OCI-LY3 (cell line): ENCODE data around the gene ALCAM.

Experiments used
- H2AFZ ChIP-seq: fragments of 200-600, 300-600 bp; shearing (Covaris generic); 2 replicates; pipeline ENCODE4 v1.6.0; 2014; ENCODE audit warnings: antibody characterized with exemption, low read depth, low read length
- H3K27ac ChIP-seq: fragments of 200-600, 300-600 bp; sonication (generic); 2 replicates; pipeline ENCODE4 v1.5.1; 2014; ENCODE audit warnings: mild to moderate bottlenecking, low read length, moderate library complexity, mixed read lengths
- H3K27me3 ChIP-seq: fragments of 200-600, 300-600 bp; sonication (generic); 2 replicates; pipeline ENCODE4 v1.6.1; 2014; ENCODE audit warnings: low read depth, low read length, mixed read lengths
- H3K36me3 ChIP-seq: fragments of 200-600, 300-600 bp; sonication (generic); replicated peaks from 2 replicates; pipeline ENCODE3; 2014; ENCODE audit warnings: low read depth, low read length, mixed read lengths
- H3K4me1 ChIP-seq: fragments of 300-600, 200-600 bp; sonication (generic); 2 replicates; pipeline ENCODE4 v1.6.1; 2014; ENCODE audit warnings: low read length, mixed read lengths
- H3K4me2 ChIP-seq: fragments of 200-600, 300-600 bp; sonication (generic); 2 replicates; pipeline ENCODE4 v1.6.1; 2014; ENCODE audit warnings: low read length, mixed read lengths
- H3K4me3 ChIP-seq: fragments of 300-600, 200-600 bp; sonication (generic); 2 replicates; pipeline ENCODE4 v1.5.1; 2014; ENCODE audit warnings: antibody characterized with exemption, mild to moderate bottlenecking, low read length, moderate library complexity
- H3K79me2 ChIP-seq: fragments of 300-600, 200-600 bp; shearing (Covaris generic); 2 replicates; pipeline ENCODE4 v1.6.1; 2014; ENCODE audit warnings: mild to moderate bottlenecking, low read length, mixed read lengths
- H3K9ac ChIP-seq: fragments of 300-600, 200-600 bp; shearing (Covaris generic); 2 replicates; pipeline ENCODE4 v1.6.0; 2014; ENCODE audit warnings: mild to moderate bottlenecking, low read length, moderate library complexity
- H3K9me3 ChIP-seq: fragments of 200-600, 300-600 bp; shearing (Covaris generic); 2 replicates; pipeline ENCODE4 v1.6.1; 2014; ENCODE audit warnings: low read length, mixed read lengths; ENCODE audit not compliant: insufficient read depth
- H4K20me1 ChIP-seq: fragments of 200-600, 300-600 bp; sonication (generic); 2 replicates; pipeline ENCODE4 v1.6.1; 2016; ENCODE audit warnings: low read length, mixed read lengths; ENCODE audit not compliant: insufficient read depth
- EZH2phosphoT487 ChIP-seq: fragments of 200-600 bp; shearing (Covaris generic); IDR thresholded peaks from 2 replicates; pipeline ENCODE4 v1.6.1; 2018; ENCODE audit warnings: antibody characterized with exemption, mixed run types, low read depth
- TF ChIP-seq, protein P1 (sequence below): fragments of 200-600, 300-600 bp; sonication (generic); IDR thresholded peaks from 2 replicates; pipeline ENCODE4 v1.5.1; 2014; ENCODE audit warnings: antibody characterized with exemption, low read length, low read depth

Gene ALCAM

DNA sequence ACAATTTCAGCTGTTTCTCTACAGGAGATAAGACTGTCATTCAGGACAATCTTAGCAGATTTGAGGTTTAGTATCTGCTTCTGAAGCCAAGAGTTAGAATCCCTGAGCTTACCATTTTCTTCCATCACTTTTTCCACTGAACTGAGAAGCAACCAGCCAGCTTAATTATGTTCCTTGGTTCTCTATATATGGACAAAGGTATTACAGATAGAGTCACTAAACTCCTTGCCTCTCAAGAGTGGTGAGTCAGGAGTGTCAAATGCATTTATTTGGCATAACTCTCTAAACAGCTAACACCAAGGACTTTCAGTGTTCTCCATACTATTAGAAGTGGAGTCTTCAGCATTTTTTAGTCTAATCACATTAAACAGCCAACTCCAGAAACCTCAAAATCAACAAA, 239.3 kb downstream of the ALCAM start:
- no peaks in the 10 kb centered on the region for H3K9me3 ChIP-seq
- H3K4me1 ChIP-seq = no peaks in the 10 kb centered on the region
- H3K27ac ChIP-seq = no peak overlapping the region
- H3K79me2 ChIP-seq = no peaks in the 10 kb centered on the region
- TF ChIP-seq, protein P1, sequence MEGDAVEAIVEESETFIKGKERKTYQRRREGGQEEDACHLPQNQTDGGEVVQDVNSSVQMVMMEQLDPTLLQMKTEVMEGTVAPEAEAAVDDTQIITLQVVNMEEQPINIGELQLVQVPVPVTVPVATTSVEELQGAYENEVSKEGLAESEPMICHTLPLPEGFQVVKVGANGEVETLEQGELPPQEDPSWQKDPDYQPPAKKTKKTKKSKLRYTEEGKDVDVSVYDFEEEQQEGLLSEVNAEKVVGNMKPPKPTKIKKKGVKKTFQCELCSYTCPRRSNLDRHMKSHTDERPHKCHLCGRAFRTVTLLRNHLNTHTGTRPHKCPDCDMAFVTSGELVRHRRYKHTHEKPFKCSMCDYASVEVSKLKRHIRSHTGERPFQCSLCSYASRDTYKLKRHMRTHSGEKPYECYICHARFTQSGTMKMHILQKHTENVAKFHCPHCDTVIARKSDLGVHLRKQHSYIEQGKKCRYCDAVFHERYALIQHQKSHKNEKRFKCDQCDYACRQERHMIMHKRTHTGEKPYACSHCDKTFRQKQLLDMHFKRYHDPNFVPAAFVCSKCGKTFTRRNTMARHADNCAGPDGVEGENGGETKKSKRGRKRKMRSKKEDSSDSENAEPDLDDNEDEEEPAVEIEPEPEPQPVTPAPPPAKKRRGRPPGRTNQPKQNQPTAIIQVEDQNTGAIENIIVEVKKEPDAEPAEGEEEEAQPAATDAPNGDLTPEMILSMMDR = no peak
- no peak for TF ChIP-seq EZH2phosphoT487
- no peak overlapping the region for H3K9ac ChIP-seq
- H3K4me3 ChIP-seq = no peak overlapping the region
- no peak overlapping the region for H3K4me2 ChIP-seq
- H3K27me3 ChIP-seq = no peaks in the 10 kb centered on the region
- no peak overlapping the region for H2AFZ ChIP-seq
- H4K20me1 ChIP-seq = no peaks in the 10 kb centered on the region
- no peaks in the 10 kb centered on the region for H3K36me3 ChIP-seq

DNA sequence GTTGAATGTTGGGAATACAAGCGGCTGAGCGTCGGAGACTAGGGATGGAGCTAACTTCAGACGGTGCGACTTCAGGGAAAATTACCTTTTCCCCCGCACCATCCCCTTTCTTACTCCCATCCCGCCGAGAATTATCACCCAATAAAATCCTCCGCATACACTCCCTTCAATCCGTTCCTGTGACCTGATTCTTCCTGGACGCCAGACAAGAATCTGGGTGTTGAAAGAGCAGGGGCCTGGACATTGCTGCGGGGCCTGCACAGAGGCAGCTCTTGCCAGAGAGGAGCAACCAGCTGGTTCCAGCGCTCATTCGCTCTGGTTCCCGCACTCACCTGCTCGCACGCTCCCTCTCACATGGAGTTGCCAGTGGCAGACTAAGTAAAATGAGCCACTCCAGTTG, 241.9 kb downstream of the ALCAM start:
- Histone ChIP-seq H3K27ac (no peak overlapping the region), H3K9me3 (no peaks in the 10 kb centered on the region), H3K9ac (no peak overlapping the region), H3K4me1 (no peaks in the 10 kb centered on the region), H3K4me2 (no peak overlapping the region), H3K4me3 (no peak overlapping the region), H4K20me1 (no peaks in the 10 kb centered on the region), H3K79me2 (no peaks in the 10 kb centered on the region), H2AFZ (no peak overlapping the region), H3K36me3 (no peaks in the 10 kb centered on the region), H3K27me3 (no peaks in the 10 kb centered on the region)
- TF ChIP-seq EZH2phosphoT487 = no peak

DNA sequence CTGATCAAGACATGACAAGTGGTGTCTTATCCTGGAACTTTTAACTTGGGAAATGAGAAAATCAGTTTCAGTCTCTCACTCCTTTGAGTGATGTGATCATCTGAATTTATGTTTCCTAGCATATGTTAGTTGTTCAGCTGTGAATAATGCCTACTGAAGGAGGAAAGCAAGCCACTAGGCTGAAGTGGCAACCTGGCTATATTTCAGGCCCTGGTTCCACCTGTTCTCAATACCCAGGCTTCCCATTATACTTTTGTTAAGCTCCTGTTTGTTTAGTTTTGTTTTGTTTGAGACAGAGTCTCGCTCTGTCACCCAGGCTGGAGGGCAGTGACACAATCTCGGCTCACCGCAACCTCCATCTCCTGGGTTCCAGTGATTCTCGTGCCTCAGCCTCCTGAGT, 243.8 kb downstream of the ALCAM start:
- H3K4me3 ChIP-seq = no peak overlapping the region
- H3K27ac ChIP-seq = no peak overlapping the region
- peaks cover under 1% of the 10 kb centered on the region; the same call in 1 of the 2 replicates for H3K4me1 ChIP-seq
- H3K9ac ChIP-seq = no peak overlapping the region
- no peaks in the 10 kb centered on the region for H3K27me3 ChIP-seq
- no peak overlapping the region for H2AFZ ChIP-seq
- no peaks in the 10 kb centered on the region for H4K20me1 ChIP-seq
- H3K4me2 ChIP-seq = no peak overlapping the region
- H3K36me3 ChIP-seq = no peaks in the 10 kb centered on the region
- H3K9me3 ChIP-seq = no peaks in the 10 kb centered on the region
- H3K79me2 ChIP-seq = no peaks in the 10 kb centered on the region
- TF ChIP-seq EZH2phosphoT487 = no peak
- TF ChIP-seq, protein P1 = no peak

DNA sequence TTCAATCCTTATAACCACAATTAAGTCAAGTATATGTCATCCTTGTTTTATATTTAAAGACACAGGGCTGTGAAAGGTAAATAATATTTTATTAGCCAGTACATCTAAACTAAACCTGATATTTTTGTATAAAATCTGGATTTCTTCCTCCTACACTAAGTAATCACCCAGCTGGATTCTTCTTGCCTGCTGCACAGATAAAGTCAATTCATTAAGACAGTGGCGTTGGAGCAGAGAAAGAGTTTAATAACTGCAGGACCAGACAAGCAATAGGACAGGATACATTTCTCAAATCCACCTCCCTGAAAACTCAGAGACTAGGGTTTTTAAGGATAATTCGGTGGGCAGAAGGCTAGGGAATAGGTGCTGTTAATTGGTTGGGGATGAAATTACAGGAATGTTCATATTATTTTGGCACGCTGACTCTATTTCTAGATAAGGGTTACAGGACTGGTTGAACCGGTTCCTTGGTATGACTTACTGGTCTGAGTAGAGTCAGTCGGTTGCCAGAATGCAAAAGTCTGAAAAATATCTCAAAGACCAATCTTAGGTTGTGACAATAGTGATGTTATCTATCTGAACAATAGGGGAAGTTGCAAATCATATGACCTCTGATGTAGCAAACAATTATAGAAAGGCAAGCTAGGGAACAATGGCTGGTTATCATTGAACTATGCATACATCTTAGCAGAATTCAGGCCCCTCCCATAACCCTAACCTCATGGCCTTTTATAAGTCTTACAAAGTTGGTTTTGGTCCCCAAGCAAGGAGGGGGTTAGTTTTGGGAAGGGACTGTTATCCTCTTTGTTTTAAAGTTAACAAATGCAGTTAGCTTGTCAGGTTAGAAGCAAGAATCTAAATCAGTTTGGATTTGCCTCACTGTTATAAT, 244.8 kb downstream of the ALCAM start:
- no peak overlapping the region for H3K4me2 ChIP-seq

More for the DNA sequence above, 244.8 kb downstream of the ALCAM start:
- H4K20me1 ChIP-seq = no peaks in the 10 kb centered on the region
- H3K4me1 ChIP-seq = peaks cover 11% of the 10 kb centered on the region
- H3K4me3 ChIP-seq = no peak overlapping the region
- no peak overlapping the region for H3K27ac ChIP-seq
- H3K79me2 ChIP-seq = no peaks in the 10 kb centered on the region
- no peak overlapping the region for H2AFZ ChIP-seq
- no peaks in the 10 kb centered on the region for H3K9me3 ChIP-seq
- H3K36me3 ChIP-seq = no peaks in the 10 kb centered on the region
- no peak for TF ChIP-seq EZH2phosphoT487
- TF ChIP-seq, protein P1 = no peak
- no peaks in the 10 kb centered on the region for H3K27me3 ChIP-seq
- H3K9ac ChIP-seq = no peak overlapping the region
